Measurements from ENCODE around the gene GPX6.
"Not testable (repeated sequence)": the region's sequence is repeated elsewhere in the genome, so short reads cannot be mapped to it uniquely, and the experiment has no call there.

GPX6 gene

DNA sequence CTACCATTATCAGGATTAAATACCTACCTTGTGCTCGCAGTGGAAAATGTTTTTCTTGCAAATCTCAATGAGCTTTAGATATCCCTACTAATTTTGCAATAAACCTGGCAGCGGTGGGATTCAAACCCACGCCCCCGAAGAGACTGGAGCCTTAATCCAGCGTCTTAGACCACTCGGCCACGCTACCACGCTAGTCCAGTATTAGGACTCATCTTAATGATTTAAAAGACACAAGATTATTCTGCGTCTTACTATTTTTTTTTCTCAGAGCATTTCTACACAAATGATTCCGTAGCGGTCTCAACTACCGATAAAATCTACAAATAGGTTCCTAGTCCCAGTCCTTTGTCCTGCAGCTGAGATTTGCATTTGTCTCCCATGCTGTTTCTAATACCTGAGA is 37.1 kb downstream of the GPX6 start:
- Histone ChIP-seq H3K27ac (no peak overlapping the region), H3K9me3 (ENCODE audit: low read depth, low read length) (no peaks in the 10 kb centered on the region), H3K9ac (ENCODE audit: insufficient read length) (no peak overlapping the region), H3K4me3 (no peak overlapping the region), H3K36me3 (ENCODE audit: insufficient read depth, low read length) (no peaks in the 10 kb centered on the region)
- TF ChIP-seq EZH2 (IDR thresholded peaks at IDR 0.05) (no peak), FOXP2 (optimal IDR thresholded peaks at IDR 0.05; ENCODE audit: control extremely low read depth, extremely low read length, insufficient read depth) (no peak), POLR2AphosphoS5 (IDR thresholded peaks at IDR 0.05; ENCODE audit: borderline replicate concordance, low read depth, low read length) (no peak)
- DNase-seq (ENCODE audit: low read depth, low spot score) = no peak

DNA sequence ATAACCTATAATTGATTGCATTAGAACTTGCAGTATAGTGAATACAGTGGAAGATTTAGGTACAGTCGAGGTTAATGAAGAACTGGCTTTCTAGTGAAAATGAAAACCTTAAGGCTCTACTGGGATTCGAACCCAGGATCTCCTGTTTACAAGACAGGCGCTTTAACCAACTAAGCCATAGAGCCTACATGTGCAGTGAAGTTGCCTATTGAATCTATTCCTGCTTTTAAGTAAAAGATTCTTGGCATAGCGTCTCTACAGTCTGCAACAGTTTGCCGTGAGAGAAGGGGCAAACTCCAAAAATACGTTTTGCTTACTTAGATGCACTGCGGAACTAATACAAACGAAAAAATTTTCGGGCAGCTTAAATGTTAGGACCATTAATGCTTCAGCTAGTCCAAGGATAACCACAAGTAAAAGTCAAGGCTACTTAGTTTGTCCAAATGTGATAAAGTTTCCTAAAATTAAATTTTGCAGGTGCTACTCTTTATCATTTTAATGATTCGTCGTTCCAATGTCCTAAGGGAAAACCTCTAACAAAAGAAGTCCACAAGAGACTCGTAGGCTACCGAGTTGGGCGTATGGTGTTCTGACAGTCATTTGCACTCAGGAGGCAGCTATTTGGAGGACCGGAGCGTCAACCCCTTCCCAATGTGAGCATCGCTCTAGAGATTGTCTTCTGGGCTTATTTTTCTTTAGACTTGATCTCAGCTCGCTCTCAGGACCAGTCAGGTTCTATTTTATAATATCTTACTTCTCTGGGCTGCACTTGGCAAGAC is 41.0 kb downstream of the GPX6 start:
- DNase-seq (ENCODE audit: low read depth, low spot score) = peak; percentile 90
- Histone ChIP-seq H3K9ac (ENCODE audit: insufficient read length) (peak overlapping the region; percentile 43), H3K27ac (no peak overlapping the region), H3K4me3 (peak overlapping the region; percentile 82), H3K36me3 (ENCODE audit: insufficient read depth, low read length) (no peaks in the 10 kb centered on the region), H3K9me3 (ENCODE audit: low read depth, low read length) (no peaks in the 10 kb centered on the region)
- TF ChIP-seq EZH2 (IDR thresholded peaks at IDR 0.05) = no peak
- no peak for TF ChIP-seq POLR2AphosphoS5 (IDR thresholded peaks at IDR 0.05; ENCODE audit: borderline replicate concordance, low read depth, low read length)
- TF ChIP-seq FOXP2 (optimal IDR thresholded peaks at IDR 0.05; ENCODE audit: control extremely low read depth, extremely low read length, insufficient read depth) = no peak

DNA sequence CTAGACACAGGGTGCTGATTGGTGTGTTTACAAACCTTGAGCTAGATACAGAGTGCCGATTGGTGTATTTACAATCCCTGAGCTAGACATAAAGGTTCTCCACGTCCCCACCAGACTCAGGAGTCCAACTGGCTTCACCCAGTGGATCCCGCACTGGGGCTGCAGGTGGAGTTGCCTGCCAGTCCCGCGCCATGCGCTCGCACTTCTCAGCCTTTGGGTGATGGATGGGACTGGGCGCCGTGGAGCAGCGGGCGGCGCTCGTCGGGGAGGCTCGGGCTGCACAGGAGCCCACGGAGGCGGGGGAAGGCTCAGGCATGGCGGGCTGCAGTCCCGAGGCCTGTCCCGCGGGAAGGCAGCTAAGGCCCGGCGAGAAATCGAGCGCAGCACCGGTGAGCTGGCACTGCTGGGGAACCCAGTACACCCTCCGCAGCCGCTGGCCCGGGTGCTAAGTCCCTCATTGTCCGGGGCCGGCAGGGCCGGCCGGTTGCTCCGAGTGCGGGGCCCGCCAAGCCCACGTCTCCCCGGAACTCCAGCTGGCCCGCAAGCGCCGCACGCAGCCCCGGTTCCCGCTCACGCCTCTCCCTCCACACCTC is 46.3 kb downstream of the GPX6 start:
- not testable (repeated sequence) for H3K9ac ChIP-seq (ENCODE audit: insufficient read length); H3K36me3 ChIP-seq (ENCODE audit: insufficient read depth, low read length); H3K4me3 ChIP-seq; H3K27ac ChIP-seq; DNase-seq (ENCODE audit: low read depth, low spot score); H3K9me3 ChIP-seq (ENCODE audit: low read depth, low read length)

DNA sequence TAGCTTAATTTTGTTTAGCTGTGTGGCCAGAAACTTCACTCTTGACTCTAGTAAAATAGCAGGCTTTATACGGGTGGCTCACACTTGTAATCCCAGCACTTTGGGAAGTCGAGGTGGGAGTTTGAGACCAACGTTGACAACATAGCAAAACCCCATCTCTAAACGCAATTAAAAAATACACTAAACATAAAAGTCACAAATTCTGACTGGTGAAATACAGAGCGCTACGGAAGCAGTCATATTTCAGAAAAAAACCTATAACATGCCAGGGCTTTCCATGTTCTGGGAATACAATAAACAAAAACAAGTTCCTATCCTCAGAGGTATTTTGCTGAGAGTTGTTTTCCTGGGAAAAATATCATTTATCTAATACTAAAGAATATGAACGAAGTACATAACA is 47.5 kb downstream of the GPX6 start:
- H3K9ac ChIP-seq (ENCODE audit: insufficient read length) = no peak overlapping the region
- no peaks in the 10 kb centered on the region for H3K9me3 ChIP-seq (ENCODE audit: low read depth, low read length)
- H3K27ac ChIP-seq = no peak overlapping the region
- no peaks in the 10 kb centered on the region for H3K36me3 ChIP-seq (ENCODE audit: insufficient read depth, low read length)
- DNase-seq (ENCODE audit: low read depth, low spot score) = no peak
- TF ChIP-seq FOXP2 (optimal IDR thresholded peaks at IDR 0.05; ENCODE audit: control extremely low read depth, extremely low read length, insufficient read depth) = no peak
- TF ChIP-seq EZH2 (IDR thresholded peaks at IDR 0.05) = no peak
- no peak for TF ChIP-seq POLR2AphosphoS5 (IDR thresholded peaks at IDR 0.05; ENCODE audit: borderline replicate concordance, low read depth, low read length)
- H3K4me3 ChIP-seq = no peak overlapping the region

DNA sequence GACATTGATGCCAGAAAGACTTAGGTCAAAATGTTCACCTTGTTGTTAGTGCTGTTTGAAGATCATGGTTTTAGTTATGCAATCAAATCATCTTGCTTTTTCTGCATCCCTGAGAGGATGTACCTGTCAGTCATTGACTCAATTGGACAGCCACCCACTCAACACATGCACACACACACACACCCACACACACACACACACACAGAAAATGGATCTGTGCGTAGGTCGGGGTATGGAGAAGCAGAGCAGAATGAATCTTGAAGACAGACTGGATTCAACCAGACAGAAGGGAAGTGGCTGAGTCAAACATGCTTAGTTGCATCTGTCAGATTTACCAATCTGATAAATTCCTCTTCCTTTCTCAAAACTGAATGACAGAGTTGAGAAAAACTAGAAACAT is 53.2 kb downstream of the GPX6 start:
- H3K27ac ChIP-seq = no peak overlapping the region
- no peak for DNase-seq (ENCODE audit: low read depth, low spot score)
- TF ChIP-seq POLR2AphosphoS5 (IDR thresholded peaks at IDR 0.05; ENCODE audit: borderline replicate concordance, low read depth, low read length) (no peak), EZH2 (IDR thresholded peaks at IDR 0.05) (no peak), FOXP2 (optimal IDR thresholded peaks at IDR 0.05; ENCODE audit: control extremely low read depth, extremely low read length, insufficient read depth) (no peak)
- no peaks in the 10 kb centered on the region for H3K9me3 ChIP-seq (ENCODE audit: low read depth, low read length)
- no peak overlapping the region for H3K9ac ChIP-seq (ENCODE audit: insufficient read length)
- no peak overlapping the region for H3K4me3 ChIP-seq
- no peaks in the 10 kb centered on the region for H3K36me3 ChIP-seq (ENCODE audit: insufficient read depth, low read length)

DNA sequence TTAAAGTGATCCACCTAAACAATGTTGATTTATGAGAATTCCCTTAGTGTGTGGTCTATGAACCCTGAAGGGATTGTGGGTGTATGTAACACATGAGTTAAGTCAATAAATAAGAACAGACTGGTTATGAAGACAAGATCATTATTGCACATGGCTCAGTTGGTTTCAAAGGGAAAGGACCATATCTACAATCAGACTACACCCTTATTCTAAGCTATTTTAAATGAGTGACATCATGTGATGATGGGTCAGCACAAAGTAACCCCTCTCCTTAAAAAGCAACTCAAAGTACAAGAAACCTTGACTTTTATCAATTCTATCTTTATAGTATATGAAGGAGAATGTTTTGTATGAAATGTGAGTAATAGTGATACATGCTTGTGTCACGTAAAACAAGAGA is 57.0 kb downstream of the GPX6 start:
- no peak overlapping the region for H3K27ac ChIP-seq
- TF ChIP-seq FOXP2 (optimal IDR thresholded peaks at IDR 0.05; ENCODE audit: control extremely low read depth, extremely low read length, insufficient read depth) (no peak), POLR2AphosphoS5 (IDR thresholded peaks at IDR 0.05; ENCODE audit: borderline replicate concordance, low read depth, low read length) (no peak), EZH2 (IDR thresholded peaks at IDR 0.05) (no peak)
- H3K9me3 ChIP-seq (ENCODE audit: low read depth, low read length) = no peaks in the 10 kb centered on the region
- no peaks in the 10 kb centered on the region for H3K36me3 ChIP-seq (ENCODE audit: insufficient read depth, low read length)
- no peak for DNase-seq (ENCODE audit: low read depth, low spot score)
- no peak overlapping the region for H3K4me3 ChIP-seq
- H3K9ac ChIP-seq (ENCODE audit: insufficient read length) = no peak overlapping the region

All from SK-N-MC (cell line).